Bronchial epithelial cell (primary cell): Measurements from ENCODE around the gene ITPRID2. TPM values are rescaled to one million over a fixed set of nuclear protein-coding genes. Genes with fewer than 3 reads are reported as not detected.

Source experiments
- DNase-seq: peaks from one replicate; pipeline ENCODE4 v3.0.0-alpha.2; 2010; ENCODE audit warnings: low read depth
- FAIRE-seq: peaks from 2 replicates; lab custom pipeline; 2011; peaks lifted over from hg19 to GRCh38; lab: Jason Lieb, UNC
- H3K27me3 ChIP-seq: 2 replicates; pipeline ENCODE4 v1.5.1; 2011; ENCODE audit warnings: low read length; ENCODE audit not compliant: control insufficient read depth, insufficient read depth
- H3K36me3 ChIP-seq: 2 replicates; pipeline ENCODE4 v1.5.1; 2011; ENCODE audit warnings: low read length; ENCODE audit not compliant: control insufficient read depth, insufficient read depth
- H3K4me3 ChIP-seq: 2 replicates; pipeline ENCODE4 v1.5.1; 2011; ENCODE audit warnings: mild to moderate bottlenecking, low read depth, low read length, control low read depth
- total RNA-seq: library from RNA; depleted of rRNA; stranded (reverse); fragments of >200 nt; gene quantifications from 2 replicates; pipeline ENCODE4 v1.2.1, GENCODE V29; 2014
- TF ChIP-seq, protein P1 (sequence below): IDR thresholded peaks from 2 replicates; pipeline ENCODE4 v1.5.1; 2011; ENCODE audit warnings: mild to moderate bottlenecking, moderate library complexity, low read length, control low read depth, inconsistent platforms; ENCODE audit not compliant: insufficient read depth, severe bottlenecking

The ITPRID2 gene
- total RNA-seq, 1 donor from 2014 or later: 106 TPM

GRCh38 chr2:181962142-181962541 lies 70.6 kb downstream of the ITPRID2 start:
- no peaks in the 10 kb centered on the region for H3K36me3 ChIP-seq
- TF ChIP-seq, protein P1, sequence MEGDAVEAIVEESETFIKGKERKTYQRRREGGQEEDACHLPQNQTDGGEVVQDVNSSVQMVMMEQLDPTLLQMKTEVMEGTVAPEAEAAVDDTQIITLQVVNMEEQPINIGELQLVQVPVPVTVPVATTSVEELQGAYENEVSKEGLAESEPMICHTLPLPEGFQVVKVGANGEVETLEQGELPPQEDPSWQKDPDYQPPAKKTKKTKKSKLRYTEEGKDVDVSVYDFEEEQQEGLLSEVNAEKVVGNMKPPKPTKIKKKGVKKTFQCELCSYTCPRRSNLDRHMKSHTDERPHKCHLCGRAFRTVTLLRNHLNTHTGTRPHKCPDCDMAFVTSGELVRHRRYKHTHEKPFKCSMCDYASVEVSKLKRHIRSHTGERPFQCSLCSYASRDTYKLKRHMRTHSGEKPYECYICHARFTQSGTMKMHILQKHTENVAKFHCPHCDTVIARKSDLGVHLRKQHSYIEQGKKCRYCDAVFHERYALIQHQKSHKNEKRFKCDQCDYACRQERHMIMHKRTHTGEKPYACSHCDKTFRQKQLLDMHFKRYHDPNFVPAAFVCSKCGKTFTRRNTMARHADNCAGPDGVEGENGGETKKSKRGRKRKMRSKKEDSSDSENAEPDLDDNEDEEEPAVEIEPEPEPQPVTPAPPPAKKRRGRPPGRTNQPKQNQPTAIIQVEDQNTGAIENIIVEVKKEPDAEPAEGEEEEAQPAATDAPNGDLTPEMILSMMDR: no peak
- no peak overlapping the region for H3K4me3 ChIP-seq
- no peaks in the 10 kb centered on the region for H3K27me3 ChIP-seq
- DNase-seq (no peak), FAIRE-seq (no peak)

DNA sequence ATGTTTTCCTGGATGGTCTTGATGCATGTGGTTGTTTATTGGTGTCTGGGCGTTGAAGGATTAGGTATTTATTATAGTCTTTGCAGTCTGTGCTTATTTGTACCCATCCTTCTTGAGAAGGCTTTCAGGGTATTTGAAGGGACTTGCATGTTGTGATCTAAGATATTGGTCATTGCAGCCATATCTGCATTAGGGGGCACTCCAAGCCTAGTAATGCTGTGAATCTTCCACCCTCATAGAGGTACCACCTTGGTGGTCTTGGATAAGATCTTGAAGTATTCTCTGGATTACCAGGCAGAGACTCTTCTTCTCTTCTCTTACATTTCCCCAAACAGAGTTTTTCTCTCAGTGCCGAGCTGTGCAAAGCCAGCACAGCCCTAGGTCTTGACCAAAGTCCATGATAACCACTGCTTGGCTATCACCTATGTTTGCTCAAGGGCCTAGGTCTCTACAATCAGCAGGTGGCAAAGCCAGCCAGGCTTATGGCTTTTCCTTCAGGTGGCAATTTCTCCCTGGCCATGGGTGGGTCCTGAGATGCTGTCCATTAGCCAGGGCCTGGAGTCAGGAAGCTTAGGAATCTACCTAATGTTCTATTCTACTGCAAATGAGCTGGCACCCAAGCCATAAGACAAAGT lies 78.7 kb downstream of the ITPRID2 start:
- TF ChIP-seq, protein P1: no peak
- FAIRE-seq: no peak
- no peaks in the 10 kb centered on the region for H3K36me3 ChIP-seq
- H3K27me3 ChIP-seq: no peaks in the 10 kb centered on the region
- no peak overlapping the region for H3K4me3 ChIP-seq
- no peak for DNase-seq

GRCh38 chr2:181971032-181971431 lies 79.5 kb downstream of the ITPRID2 start:
- DNase-seq: peak; percentile 29
- no peaks in the 10 kb centered on the region for H3K36me3 ChIP-seq
- no peaks in the 10 kb centered on the region for H3K27me3 ChIP-seq
- peak; percentile 62 for FAIRE-seq
- H3K4me3 ChIP-seq: no peak overlapping the region
- TF ChIP-seq, protein P1: no peak

- TF ChIP-seq, protein P1: no peak
- Histone ChIP-seq H3K36me3 (no peaks in the 10 kb centered on the region), H3K27me3 (no peaks in the 10 kb centered on the region), H3K4me3 (no peak overlapping the region)
- FAIRE-seq (no peak), DNase-seq (peak; percentile 83)
Measured at GRCh38 chr2:181972431-181973170, 81.1 kb downstream of the ITPRID2 start.

- DNase-seq (peak; percentile 18), FAIRE-seq (no peak)
- H3K27me3 ChIP-seq: no peaks in the 10 kb centered on the region
- TF ChIP-seq, protein P1: no peak
- no peak overlapping the region for H3K4me3 ChIP-seq
- no peaks in the 10 kb centered on the region for H3K36me3 ChIP-seq
Measured at GRCh38 chr2:181973171-181973783, 81.7 kb downstream of the ITPRID2 start.
